DMS153 treated with DMSO at 0.1 percent for 48 hours (cell line): ENCODE data around the gene ITGAL.
"Not testable (repeated sequence)": the region's sequence is repeated elsewhere in the genome, so short reads cannot be mapped to it uniquely, and the experiment has no call there.

Experiments used
- DNase-seq: peaks from one replicate; lab custom pipeline; 2025; ENCODE audit not compliant: unreplicated experiment; lab: John Stamatoyannopoulos, UW

Gene ITGAL

GRCh38 chr16:30457743-30458560 lies 14.6 kb upstream of the ITGAL start:
- DNase-seq, result no peak

GRCh38 chr16:30458561-30459394 lies 13.8 kb upstream of the ITGAL start:
- no peak for DNase-seq

- no peak for DNase-seq
Measured at GRCh38 chr16:30459456-30459855, 13.1 kb upstream of the ITGAL start.

GRCh38 chr16:30461426-30461825 lies 11.1 kb upstream of the ITGAL start:
- DNase-seq, result not testable (repeated sequence)

- no peak for DNase-seq
Measured at GRCh38 chr16:30464078-30464477, 8.5 kb upstream of the ITGAL start.

- no peak for DNase-seq
Measured at GRCh38 chr16:30470170-30470512, 2.4 kb upstream of the ITGAL start.

- DNase-seq, result no peak
Measured at GRCh38 chr16:30470632-30470995, 1.9 kb upstream of the ITGAL start.

- DNase-seq, result no peak
Measured at GRCh38 chr16:30473231-30474073, 910 bp downstream of the ITGAL start.

- DNase-seq, result no peak
Measured at GRCh38 chr16:30474074-30474452, 1.5 kb downstream of the ITGAL start.

- DNase-seq, result no peak
Measured at GRCh38 chr16:30474684-30475083, 2.1 kb downstream of the ITGAL start.

GRCh38 chr16:30476991-30477390 lies 4.4 kb downstream of the ITGAL start:
- no peak for DNase-seq

GRCh38 chr16:30477773-30478172 lies 5.2 kb downstream of the ITGAL start:
- not testable (repeated sequence) for DNase-seq

- no peak for DNase-seq
Measured at GRCh38 chr16:30478766-30479478, 6.4 kb downstream of the ITGAL start.

- DNase-seq, result no peak
Measured at GRCh38 chr16:30481381-30481780, 8.8 kb downstream of the ITGAL start.

GRCh38 chr16:30482366-30482765 lies 9.8 kb downstream of the ITGAL start:
- no peak for DNase-seq

- DNase-seq, result no peak
Measured at GRCh38 chr16:30484887-30485286, 12.3 kb downstream of the ITGAL start.

GRCh38 chr16:30485818-30486436 lies 13.4 kb downstream of the ITGAL start:
- no peak for DNase-seq

- DNase-seq, result peak; percentile 15
Measured at GRCh38 chr16:30488764-30489605, 16.4 kb downstream of the ITGAL start.

- no peak for DNase-seq
Measured at GRCh38 chr16:30490210-30490609, 17.7 kb downstream of the ITGAL start.
